Vagina (tissue), 2 donors: ENCODE data around the gene LRIG3. TPM values are rescaled to one million over a fixed set of nuclear protein-coding genes. Genes with fewer than 3 reads are reported as not detected.
"Not testable (repeated sequence)": the region's sequence is repeated elsewhere in the genome, so short reads cannot be mapped to it uniquely, and the experiment has no call there.

Experiments
- DNase-seq, 2 donors: peaks; one replicate each; pipeline ENCODE4 v3.0.0-alpha.2; 2017; ENCODE audit errors: extremely low spot score in 2 of 2
- H3K27ac ChIP-seq: fragments of 200-600 bp; sonication (generic); one replicate; pipeline ENCODE4 v1.5.1; 2019
- H3K27me3 ChIP-seq: fragments of 200-600 bp; sonication (generic); one replicate; pipeline ENCODE4 v1.5.1; 2019
- H3K36me3 ChIP-seq, 2 donors: fragments of 200-600 bp; sonication (generic); one replicate each; pipeline ENCODE4 v1.5.1; 2017 to 2019
- H3K4me1 ChIP-seq: fragments of 200-600 bp; sonication (generic); one replicate; pipeline ENCODE4 v1.5.1; 2019
- H3K4me3 ChIP-seq, 2 donors: fragments of 200-600 bp; sonication (generic); 1 replicate in 1 of 2; 2 replicates in 1 of 2; pipeline ENCODE4 v1.5.1; 2016 to 2019
- H3K9me3 ChIP-seq: fragments of 200-600 bp; sonication (generic); one replicate; pipeline ENCODE4 v1.5.1; 2019
- CTCF ChIP-seq, 3 experiments: fragments of 450-650 bp in 2 of 3; fragments of 200-600 bp in 1 of 3; sonication (generic) in 1 of 3; IDR thresholded peaks; one replicate each; pipeline ENCODE4 v1.5.1; 2017 to 2019; ENCODE audit warnings: antibody characterized with exemption in 3 of 3, mild to moderate bottlenecking in 2 of 3, moderate library complexity in 2 of 3
- POLR2A ChIP-seq, 2 donors: fragments of 450-650 bp; IDR thresholded peaks; one replicate each; pipeline ENCODE4 v1.6.1; 2017; ENCODE audit warnings: antibody characterized with exemption in 2 of 2, mild to moderate bottlenecking in 2 of 2, moderate library complexity in 2 of 2
- POLR2AphosphoS5 ChIP-seq, 2 donors: sonication (generic); formaldehyde crosslinking; IDR thresholded peaks; one replicate each; pipeline ENCODE4 v1.9.0; 2017; ENCODE audit warnings: antibody characterized with exemption in 2 of 2, mild to moderate bottlenecking in 2 of 2, low read depth in 1 of 2; ENCODE audit not compliant: insufficient read depth in 1 of 2
- intact Hi-C: fragments of 100-400 bp; cut with DNase I; formaldehyde crosslinking; loops from one replicate; pipeline ENCODE4 v1.15.1; 2023
- total RNA-seq: library from RNA; depleted of rRNA; stranded (reverse); fragments of >200 nt; gene quantifications from one replicate; pipeline ENCODE4 v1.2.3, GENCODE V29; 2016

LRIG3 gene
- total RNA-seq, 1 donor from 2014 or later: 54.0 TPM

GRCh38 chr12:58871556-58871955 is 48.7 kb downstream of the LRIG3 start:
- H3K27ac ChIP-seq: no peak overlapping the region
- H3K36me3 ChIP-seq: peaks cover 0 to 66% of the 10 kb centered on the region in 2 donors
- TF ChIP-seq POLR2AphosphoS5 (IDR thresholded peaks at IDR 0.05; ENCODE audit: insufficient read depth in 1 of 2, low read depth in 1 of 2) (no peak), CTCF (IDR thresholded peaks at IDR 0.05) (no peak), POLR2A (IDR thresholded peaks at IDR 0.05) (no peak)
- H3K9me3 ChIP-seq: no peaks in the 10 kb centered on the region
- no peak overlapping the region for H3K4me3 ChIP-seq
- no peak for DNase-seq
- H3K4me1 ChIP-seq: no peaks in the 10 kb centered on the region
- intact Hi-C loops: no loop called here
- no peaks in the 10 kb centered on the region for H3K27me3 ChIP-seq

GRCh38 chr12:58870595-58870994 is 49.7 kb downstream of the LRIG3 start:
- H3K27me3 ChIP-seq: no peaks in the 10 kb centered on the region
- no peaks in the 10 kb centered on the region for H3K9me3 ChIP-seq
- H3K36me3 ChIP-seq: peaks cover 0 to 61% of the 10 kb centered on the region in 2 donors
- intact Hi-C loops: no loop called here
- TF ChIP-seq CTCF (IDR thresholded peaks at IDR 0.05) (no peak), POLR2AphosphoS5 (IDR thresholded peaks at IDR 0.05; ENCODE audit: insufficient read depth in 1 of 2, low read depth in 1 of 2) (no peak), POLR2A (IDR thresholded peaks at IDR 0.05) (no peak)
- DNase-seq: no peak
- H3K4me1 ChIP-seq: no peaks in the 10 kb centered on the region
- no peak overlapping the region for H3K4me3 ChIP-seq
- H3K27ac ChIP-seq: no peak overlapping the region

GRCh38 chr12:58860788-58861240 is 59.5 kb downstream of the LRIG3 start:
- intact Hi-C loops: no loop called here
- Histone ChIP-seq H3K4me1 (no peaks in the 10 kb centered on the region), H3K4me3 (no peak overlapping the region), H3K36me3 (no peaks in the 10 kb centered on the region), H3K27ac (no peak overlapping the region), H3K27me3 (no peaks in the 10 kb centered on the region), H3K9me3 (no peaks in the 10 kb centered on the region)
- DNase-seq: no peak
- TF ChIP-seq POLR2A (IDR thresholded peaks at IDR 0.05) (no peak), CTCF (IDR thresholded peaks at IDR 0.05) (no peak), POLR2AphosphoS5 (IDR thresholded peaks at IDR 0.05; ENCODE audit: insufficient read depth in 1 of 2, low read depth in 1 of 2) (no peak)

- Histone ChIP-seq H3K27me3 (no peaks in the 10 kb centered on the region), H3K4me1 (no peaks in the 10 kb centered on the region), H3K4me3 (no peak overlapping the region), H3K9me3 (no peaks in the 10 kb centered on the region), H3K36me3 (no peaks in the 10 kb centered on the region), H3K27ac (no peak overlapping the region)
- DNase-seq: no peak
- no peak for TF ChIP-seq POLR2AphosphoS5 (IDR thresholded peaks at IDR 0.05; ENCODE audit: insufficient read depth in 1 of 2, low read depth in 1 of 2)
- no peak for TF ChIP-seq POLR2A (IDR thresholded peaks at IDR 0.05)
- no peak for TF ChIP-seq CTCF (IDR thresholded peaks at IDR 0.05)
- intact Hi-C loops: no loop called here
Measured at GRCh38 chr12:58860056-58860787, 60.1 kb downstream of the LRIG3 start.

- intact Hi-C loops: no loop called here
- H3K27me3 ChIP-seq: no peaks in the 10 kb centered on the region
Measured at GRCh38 chr12:58858030-58858429, 62.3 kb downstream of the LRIG3 start.

GRCh38 chr12:58857206-58857605 is 63.1 kb downstream of the LRIG3 start:
- H3K9me3 ChIP-seq, H3K4me3 ChIP-seq, H3K4me1 ChIP-seq, H3K36me3 ChIP-seq, intact Hi-C loops, H3K27me3 ChIP-seq, DNase-seq, H3K27ac ChIP-seq: not testable (repeated sequence)

More at GRCh38 chr12:58858030-58858429, 62.3 kb downstream of the LRIG3 start:
- Histone ChIP-seq H3K9me3 (no peaks in the 10 kb centered on the region), H3K4me3 (no peak overlapping the region), H3K4me1 (no peaks in the 10 kb centered on the region), H3K27ac (no peak overlapping the region), H3K36me3 (no peaks in the 10 kb centered on the region)
- TF ChIP-seq POLR2A (IDR thresholded peaks at IDR 0.05) (no peak), CTCF (IDR thresholded peaks at IDR 0.05) (no peak), POLR2AphosphoS5 (IDR thresholded peaks at IDR 0.05; ENCODE audit: insufficient read depth in 1 of 2, low read depth in 1 of 2) (no peak)
- DNase-seq: no peak

- H3K27ac ChIP-seq, intact Hi-C loops, H3K27me3 ChIP-seq, H3K9me3 ChIP-seq, H3K4me3 ChIP-seq, H3K4me1 ChIP-seq, H3K36me3 ChIP-seq, DNase-seq: not testable (repeated sequence)
Measured at GRCh38 chr12:58855630-58856029, 64.7 kb downstream of the LRIG3 start.
